GM21825 (cell line): ENCODE measurements around the gene PRM3.

Source experiments
- ATAC-seq: cut with Tn5 transposase; IDR thresholded peaks from one replicate; pipeline ENCODE4 v1.9.1; 2021; ENCODE audit warnings: mild to moderate bottlenecking, moderate library complexity; ENCODE audit not compliant: unreplicated experiment

Gene PRM3

GRCh38 chr16:11259655-11260595 is 13.5 kb downstream of the PRM3 start:
- ATAC-seq: no peak

DNA sequence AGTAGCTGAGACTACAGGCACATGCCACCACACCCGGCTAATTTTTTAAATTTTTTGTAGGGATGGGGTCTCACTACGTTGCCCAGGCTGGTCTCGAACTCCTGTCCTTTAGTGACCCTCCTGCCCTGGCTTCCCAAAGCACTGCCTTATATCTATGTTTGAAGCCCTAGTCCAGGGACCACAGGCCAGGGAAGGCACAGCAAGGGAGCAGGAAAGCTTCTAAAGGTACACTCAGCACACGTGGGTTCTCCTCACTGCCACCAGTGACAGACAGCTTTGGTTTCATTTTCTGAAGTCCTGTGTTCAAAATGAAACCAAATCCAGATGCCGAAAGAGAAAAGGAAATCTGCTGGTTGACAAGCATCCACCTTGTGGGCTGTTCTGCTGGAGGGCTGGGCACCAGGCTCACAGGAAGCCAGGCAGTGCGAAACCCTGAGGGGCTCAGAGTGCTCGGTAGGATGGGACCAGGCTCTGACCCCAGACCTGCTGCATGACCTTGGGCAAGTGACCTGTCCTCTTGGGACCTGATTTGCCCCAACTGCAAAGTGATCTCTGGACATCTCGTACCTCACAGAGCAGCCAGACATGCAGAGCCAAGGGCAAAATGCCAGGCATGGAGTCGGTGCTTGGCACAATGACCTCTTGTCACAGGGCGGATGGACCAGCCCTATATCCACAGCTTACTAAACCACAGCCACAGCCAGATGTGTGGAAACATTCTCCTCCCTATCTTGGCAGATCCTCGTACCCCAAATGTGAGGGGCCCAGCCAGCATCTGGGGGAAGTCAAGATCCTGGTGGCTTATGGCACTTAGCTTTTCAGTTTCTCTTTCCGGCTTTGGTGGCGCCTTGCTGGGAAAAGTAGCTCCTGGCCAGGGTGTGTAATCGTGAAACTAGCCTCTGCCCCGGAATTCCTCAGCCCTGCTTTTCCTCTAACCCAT is 14.6 kb downstream of the PRM3 start:
- ATAC-seq: no peak

- no peak for ATAC-seq
Observed at GRCh38 chr16:11257131-11257938, 16.1 kb downstream of the PRM3 start.

GRCh38 chr16:11256661-11257130 is 16.7 kb downstream of the PRM3 start:
- ATAC-seq: no peak

DNA sequence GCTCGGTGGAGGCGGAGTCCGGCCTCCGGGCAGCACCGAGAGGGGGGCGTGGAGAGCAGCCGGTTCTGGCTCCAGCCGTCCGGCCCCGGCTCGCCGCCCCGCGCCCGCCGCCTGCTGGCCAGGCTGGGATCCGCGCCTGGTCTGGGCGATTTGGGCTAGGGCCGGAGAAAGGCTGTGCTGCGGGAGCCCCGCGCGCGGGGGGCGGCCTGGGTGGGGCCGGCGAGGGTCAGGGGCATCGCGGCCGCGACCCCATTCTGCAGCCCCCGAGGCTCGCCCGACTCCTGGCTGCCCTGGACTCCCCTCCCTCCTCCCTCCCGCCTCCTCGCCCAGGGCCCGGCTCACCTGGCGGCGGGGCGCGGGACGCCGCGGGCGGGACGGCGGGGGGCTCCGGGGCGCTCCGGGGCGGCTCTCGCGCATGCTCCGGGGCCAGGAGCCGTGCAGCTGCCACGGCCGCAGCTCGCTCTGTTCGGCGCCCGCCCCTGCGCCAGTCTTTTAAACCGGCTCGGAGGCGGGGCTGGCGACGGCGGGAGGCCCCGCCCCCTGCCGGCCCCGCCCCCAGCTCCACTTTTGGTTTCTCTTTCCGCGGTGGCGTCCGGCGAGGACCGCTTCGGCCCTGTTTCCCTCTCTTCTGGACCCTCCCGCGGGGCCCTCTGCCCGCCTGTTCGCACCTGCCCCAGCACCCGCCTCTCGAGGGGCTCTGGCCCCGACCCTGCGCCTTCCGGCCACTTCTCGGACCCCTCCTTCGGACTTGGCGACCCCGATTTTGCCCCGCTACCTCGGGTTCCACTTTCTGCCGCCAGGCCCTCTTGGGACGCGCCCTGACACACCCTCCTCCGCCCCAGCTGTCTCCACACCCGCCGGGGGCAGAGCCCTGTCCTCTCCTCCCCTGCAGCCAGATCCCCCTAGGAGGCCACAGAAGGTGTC is 17.4 kb downstream of the PRM3 start, which contains the start of gene SOCS1:
Gene SOCS1, minus strand, starts transcription at position 468 of the 924 bp plus-strand sequence. CDS start 726 bp downstream, outside the sequence.
- peak; percentile 42 for ATAC-seq

- ATAC-seq: peak; percentile 0
Observed at GRCh38 chr16:11254913-11255736, 18.3 kb downstream of the PRM3 start.

- no peak for ATAC-seq
Observed at GRCh38 chr16:11253995-11254912, 19.2 kb downstream of the PRM3 start.

GRCh38 chr16:11253009-11253994 is 20.1 kb downstream of the PRM3 start:
- no peak for ATAC-seq

DNA sequence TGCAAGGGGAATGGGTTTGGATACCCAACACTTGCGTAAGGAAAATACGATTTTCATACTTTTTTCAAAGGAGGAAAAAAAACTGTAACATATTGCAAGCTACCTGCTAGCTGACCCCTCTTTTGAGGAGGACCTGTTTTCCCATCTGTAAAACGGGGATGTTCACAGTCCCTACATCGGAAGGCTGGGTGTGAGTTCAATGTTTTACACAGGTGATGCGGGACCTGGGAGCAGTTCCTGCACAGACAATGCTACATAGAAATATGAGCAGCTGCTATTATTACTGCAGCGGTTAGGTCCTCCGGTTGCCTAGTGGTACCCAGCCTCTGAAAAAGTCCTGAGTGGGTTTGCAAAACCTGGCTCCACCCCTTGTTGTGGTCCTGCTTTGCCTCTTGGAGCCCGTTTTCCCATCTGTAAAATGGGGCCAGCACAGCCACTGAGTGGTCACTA is 20.9 kb downstream of the PRM3 start:
- ATAC-seq: no peak

- no peak for ATAC-seq
Observed at GRCh38 chr16:11251525-11252481, 21.6 kb downstream of the PRM3 start.

DNA sequence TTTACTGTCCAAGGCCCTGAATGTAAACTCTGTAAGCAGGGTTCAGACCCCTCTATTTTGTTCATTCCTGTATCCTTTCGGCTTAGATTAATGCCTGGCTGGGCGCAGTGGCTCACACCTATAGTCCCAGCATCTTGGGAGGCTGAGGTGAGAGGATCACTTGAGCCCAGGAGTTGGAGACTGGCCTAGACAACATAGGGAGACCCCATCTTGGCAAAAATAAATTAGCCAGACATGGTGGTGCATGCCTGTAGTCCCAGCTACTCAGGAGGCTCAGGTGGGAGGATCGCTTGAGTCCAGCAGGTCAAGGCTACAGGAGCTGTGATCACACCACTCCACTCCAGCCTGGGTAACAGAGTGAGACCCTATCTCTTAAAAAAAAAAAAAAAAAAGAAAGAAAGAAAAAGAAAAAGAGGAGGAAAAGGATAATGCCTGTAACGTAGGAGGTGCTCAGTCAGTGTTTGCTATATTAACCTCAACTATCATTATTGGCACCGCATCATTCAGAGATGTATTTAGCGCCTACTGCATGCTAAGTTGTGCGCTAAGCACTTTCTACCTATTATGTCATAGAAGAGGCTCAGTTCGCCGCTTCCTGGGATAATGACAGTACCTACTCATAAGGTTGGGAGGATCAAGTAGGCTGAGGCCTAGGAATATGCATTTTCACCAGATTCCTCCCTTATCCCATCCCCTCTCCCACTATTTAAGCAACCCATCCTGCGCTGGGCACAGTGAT is 22.5 kb downstream of the PRM3 start:
- no peak for ATAC-seq

- no peak for ATAC-seq
Observed at GRCh38 chr16:11250091-11250785, 23.2 kb downstream of the PRM3 start.

- ATAC-seq: no peak
Observed at GRCh38 chr16:11249233-11250061, 24.0 kb downstream of the PRM3 start.
